AG04450 (cell line): ENCODE results near the gene ST3GAL4. TPM values are rescaled to one million over a fixed set of nuclear protein-coding genes. Genes with fewer than 3 reads are reported as not detected.

Experiments used
- CTCF ChIA-PET: fragments of 300-600, 350-600 bp; formaldehyde crosslinking; extraction: SDS; loops from one replicate; lab custom pipeline; 2022; ENCODE audit warnings: antibody characterized with exemption, inconsistent platforms; lab: Charles Lee
- POLR2A ChIA-PET: fragments of 350-600 bp; formaldehyde crosslinking; extraction: SDS; loops from one replicate; lab custom pipeline; 2021; ENCODE audit warnings: antibody characterized with exemption, inconsistent platforms; lab: Yijun Ruan, JAX
- DNase-seq: peaks from one replicate; pipeline ENCODE4 v3.0.0-alpha.2; 2011; ENCODE audit warnings: low read depth, low spot score
- H3K27ac ChIP-seq: one replicate; pipeline ENCODE4 v1.5.1; 2012; ENCODE audit warnings: low read depth, low read length, control low read depth
- H3K27me3 ChIP-seq: one replicate; pipeline ENCODE4 v1.6.0; 2012; ENCODE audit warnings: low read length; ENCODE audit not compliant: control insufficient read depth, insufficient read depth
- H3K4me3 ChIP-seq: 2 replicates; pipeline ENCODE4 v1.5.1; 2011; ENCODE audit warnings: mild to moderate bottlenecking, low read depth, low read length, control low read depth
- H3K9me3 ChIP-seq: 2 replicates; pipeline ENCODE4 v1.5.1; 2012; ENCODE audit warnings: low read length; ENCODE audit not compliant: control insufficient read depth, insufficient read depth
- polyA plus RNA-seq: library from polyadenylated mRNA; depleted of rRNA; stranded (reverse); fragments of >200 nt; gene quantifications from 2 replicates; pipeline ENCODE4 v1.2.3, GENCODE V29; 2011
- TF ChIP-seq, protein P1 (sequence below): IDR thresholded peaks from 2 replicates; pipeline ENCODE4 v1.5.1; 2011; ENCODE audit warnings: low read depth, low read length, control low read depth, inconsistent platforms

ST3GAL4 gene
- polyA plus RNA-seq, 1 experiment = 13.1 TPM

DNA sequence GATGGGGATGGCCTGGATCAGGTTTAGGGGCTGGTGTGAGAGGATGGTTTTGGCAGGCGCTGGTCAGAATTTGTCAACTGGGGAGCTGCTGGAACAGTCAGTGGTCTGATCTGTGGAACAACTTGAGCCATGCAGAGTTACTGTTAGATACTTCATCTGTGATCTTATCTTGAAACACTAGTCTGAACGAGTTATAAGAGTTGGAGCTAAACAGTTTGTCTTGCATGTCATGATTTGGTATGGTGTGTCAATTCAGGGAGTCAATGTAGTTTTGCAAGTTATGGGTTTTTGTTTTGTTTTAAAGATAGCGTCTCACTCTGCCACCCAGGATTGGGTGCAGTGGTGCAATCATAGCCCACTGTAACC lies 54.1 kb downstream of the ST3GAL4 start:
- Histone ChIP-seq H3K27ac (no peak overlapping the region), H3K4me3 (no peak overlapping the region), H3K27me3 (no peaks in the 10 kb centered on the region), H3K9me3 (no peaks in the 10 kb centered on the region; the same call in 1 of the 2 replicates)
- TF ChIP-seq, protein P1, sequence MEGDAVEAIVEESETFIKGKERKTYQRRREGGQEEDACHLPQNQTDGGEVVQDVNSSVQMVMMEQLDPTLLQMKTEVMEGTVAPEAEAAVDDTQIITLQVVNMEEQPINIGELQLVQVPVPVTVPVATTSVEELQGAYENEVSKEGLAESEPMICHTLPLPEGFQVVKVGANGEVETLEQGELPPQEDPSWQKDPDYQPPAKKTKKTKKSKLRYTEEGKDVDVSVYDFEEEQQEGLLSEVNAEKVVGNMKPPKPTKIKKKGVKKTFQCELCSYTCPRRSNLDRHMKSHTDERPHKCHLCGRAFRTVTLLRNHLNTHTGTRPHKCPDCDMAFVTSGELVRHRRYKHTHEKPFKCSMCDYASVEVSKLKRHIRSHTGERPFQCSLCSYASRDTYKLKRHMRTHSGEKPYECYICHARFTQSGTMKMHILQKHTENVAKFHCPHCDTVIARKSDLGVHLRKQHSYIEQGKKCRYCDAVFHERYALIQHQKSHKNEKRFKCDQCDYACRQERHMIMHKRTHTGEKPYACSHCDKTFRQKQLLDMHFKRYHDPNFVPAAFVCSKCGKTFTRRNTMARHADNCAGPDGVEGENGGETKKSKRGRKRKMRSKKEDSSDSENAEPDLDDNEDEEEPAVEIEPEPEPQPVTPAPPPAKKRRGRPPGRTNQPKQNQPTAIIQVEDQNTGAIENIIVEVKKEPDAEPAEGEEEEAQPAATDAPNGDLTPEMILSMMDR = no peak
- POLR2A ChIA-PET = no interaction called here
- CTCF ChIA-PET = no interaction called here
- DNase-seq = no peak

DNA sequence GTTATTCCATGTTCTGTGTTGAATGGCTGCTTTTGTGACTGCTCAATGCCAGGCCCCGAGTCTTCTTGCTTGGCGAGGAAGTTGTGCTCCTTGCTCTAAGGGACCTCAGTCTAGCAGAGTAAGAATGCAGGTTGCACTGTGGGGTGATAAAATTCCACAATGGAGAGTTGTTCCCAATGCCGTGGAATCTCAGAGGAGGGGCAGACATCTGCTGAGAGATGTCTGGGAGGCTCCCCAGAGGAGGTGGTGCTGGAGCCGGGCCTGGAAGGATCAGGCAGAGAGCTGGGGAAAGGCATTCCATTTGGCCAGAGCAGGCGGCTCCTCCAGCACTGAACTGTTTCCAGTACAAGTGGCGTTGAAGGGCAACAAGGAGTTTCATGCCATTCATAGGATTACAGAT lies 55.2 kb downstream of the ST3GAL4 start:
- Histone ChIP-seq H3K27ac (no peak overlapping the region), H3K27me3 (no peaks in the 10 kb centered on the region), H3K4me3 (no peak overlapping the region), H3K9me3 (no peaks in the 10 kb centered on the region; the same call in 1 of the 2 replicates)
- TF ChIP-seq, protein P1 = no peak
- no peak for DNase-seq
- ChIA-PET CTCF (no interaction called here), POLR2A (no interaction called here)

DNA sequence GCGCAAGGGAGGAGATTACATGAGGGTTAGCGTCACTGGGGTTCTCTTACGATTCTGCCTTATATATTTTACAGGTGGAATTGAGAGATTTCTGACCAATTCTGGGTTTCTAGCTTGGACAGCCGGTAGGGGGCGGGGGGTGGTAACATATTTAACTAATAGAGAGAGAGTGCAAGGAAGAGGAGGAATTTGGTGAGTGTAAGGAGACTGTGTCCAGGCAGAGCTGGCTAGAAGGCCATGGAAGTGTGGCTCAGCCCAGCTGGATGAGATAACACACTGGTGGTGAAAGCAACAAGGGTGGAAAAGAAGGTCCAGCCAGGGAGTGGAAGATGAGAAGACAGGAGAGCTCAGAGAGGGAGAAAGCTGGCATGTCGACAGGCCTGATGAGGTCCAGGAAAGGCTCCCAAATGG lies 56.5 kb downstream of the ST3GAL4 start:
- POLR2A ChIA-PET = no interaction called here
- no peaks in the 10 kb centered on the region for H3K27me3 ChIP-seq
- no peak for DNase-seq
- CTCF ChIA-PET = interaction anchor here (1.1 kb wide), 1 partner anchor 54 kb away, joined by 3 read pairs; no protein-coding TSS in a partner anchor
- TF ChIP-seq, protein P1 = peak; percentile 32
- no peak overlapping the region for H3K27ac ChIP-seq
- H3K9me3 ChIP-seq = no peaks in the 10 kb centered on the region; the same call in 1 of the 2 replicates
- no peak overlapping the region for H3K4me3 ChIP-seq

DNA sequence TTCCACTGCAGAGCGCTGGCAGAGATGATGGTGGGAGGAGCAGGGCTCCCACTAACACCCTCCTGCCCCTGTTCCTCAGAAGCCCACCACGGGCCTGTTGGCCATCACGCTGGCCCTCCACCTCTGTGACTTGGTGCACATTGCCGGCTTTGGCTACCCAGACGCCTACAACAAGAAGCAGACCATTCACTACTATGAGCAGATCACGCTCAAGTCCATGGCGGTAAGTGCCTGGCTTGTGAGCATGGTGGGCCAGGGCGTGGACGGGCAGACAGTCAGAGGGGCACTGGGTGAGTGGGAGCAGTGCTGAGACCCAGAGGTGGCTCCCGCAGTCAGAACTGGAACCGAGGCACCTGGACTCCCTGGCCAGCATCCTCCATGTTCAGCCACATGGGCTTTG lies 57.9 kb downstream of the ST3GAL4 start:
- ChIA-PET CTCF (no interaction called here), POLR2A (no interaction called here)
- no peak for DNase-seq
- Histone ChIP-seq H3K4me3 (no peak overlapping the region), H3K27me3 (no peaks in the 10 kb centered on the region), H3K9me3 (no peaks in the 10 kb centered on the region; the same call in 1 of the 2 replicates), H3K27ac (no peak overlapping the region)
- TF ChIP-seq, protein P1 = no peak

DNA sequence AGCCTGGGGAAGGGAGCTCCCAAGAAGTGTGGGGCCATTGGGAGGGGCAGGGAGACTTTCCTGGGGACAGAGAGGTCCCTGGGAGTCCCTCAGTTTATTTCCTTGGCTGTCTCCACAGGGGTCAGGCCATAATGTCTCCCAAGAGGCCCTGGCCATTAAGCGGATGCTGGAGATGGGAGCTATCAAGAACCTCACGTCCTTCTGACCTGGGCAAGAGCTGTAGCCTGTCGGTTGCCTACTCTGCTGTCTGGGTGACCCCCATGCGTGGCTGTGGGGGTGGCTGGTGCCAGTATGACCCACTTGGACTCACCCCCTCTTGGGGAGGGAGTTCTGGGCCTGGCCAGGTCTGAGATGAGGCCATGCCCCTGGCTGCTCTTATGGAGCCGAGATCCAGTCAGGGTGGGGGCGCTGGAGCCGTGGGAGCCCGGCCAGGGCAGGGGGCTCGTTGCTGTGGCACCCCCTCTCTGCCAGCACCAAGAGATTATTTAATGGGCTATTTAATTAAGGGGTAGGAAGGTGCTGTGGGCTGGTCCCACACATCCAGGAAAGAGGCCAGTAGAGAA lies 58.4 kb downstream of the ST3GAL4 start:
- DNase-seq = no peak
- TF ChIP-seq, protein P1 = no peak
- Histone ChIP-seq H3K4me3 (no peak overlapping the region), H3K27ac (no peak overlapping the region), H3K27me3 (no peaks in the 10 kb centered on the region), H3K9me3 (no peaks in the 10 kb centered on the region; the same call in 1 of the 2 replicates)
- CTCF ChIA-PET = no interaction called here
- POLR2A ChIA-PET = no interaction called here
